Measurements from ENCODE around the gene ANGEL2. TPM values are rescaled to one million over a fixed set of nuclear protein-coding genes. Genes with fewer than 3 reads are reported as not detected.
"Not testable (repeated sequence)": the region's sequence is repeated elsewhere in the genome, so short reads cannot be mapped to it uniquely, and the experiment has no call there.

Gene ANGEL2
- total RNA-seq, 2 donors from 2014 or later: 41.7 to 76.2 TPM

DNA sequence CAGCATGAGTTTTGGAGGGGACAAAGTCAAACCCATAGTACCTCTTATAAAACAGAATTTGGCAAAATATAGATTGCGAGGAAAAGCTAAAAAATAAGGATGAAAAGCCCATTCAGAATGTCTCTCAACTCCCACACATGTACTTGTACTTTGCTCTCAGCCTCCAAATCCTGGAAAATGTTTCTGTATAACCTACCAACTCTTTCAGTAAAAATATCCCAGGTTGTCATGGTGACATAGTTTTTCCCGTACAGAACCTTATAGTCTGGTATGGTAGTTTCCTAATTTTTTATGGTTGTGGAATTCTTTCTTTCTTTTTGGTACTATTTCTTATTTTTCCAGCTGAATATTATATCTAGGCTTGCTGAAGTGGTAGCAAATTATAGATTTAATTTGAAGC, 19.9 kb upstream of the ANGEL2 start:
- Histone ChIP-seq H3K36me3 (no peaks in the 10 kb centered on the region), H3K4me1 (ENCODE audit: control insufficient read depth in 1 of 2, low read depth in 2 of 2) (no peaks in the 10 kb centered on the region), H3K9me3 (no peaks in the 10 kb centered on the region), H3K27me3 (replicated peaks; ENCODE audit: insufficient read depth) (peaks cover 5% of the 10 kb centered on the region), H3K4me3 (no peak overlapping the region), H3K27ac (no peak overlapping the region)
- ATAC-seq (ENCODE audit: insufficient number of reproducible peaks, low FRiP score, low read depth) (no peak), DNase-seq (ENCODE audit: low spot score) (no peak)
- TF ChIP-seq CTCF (IDR thresholded peaks at IDR 0.05): no peak

DNA sequence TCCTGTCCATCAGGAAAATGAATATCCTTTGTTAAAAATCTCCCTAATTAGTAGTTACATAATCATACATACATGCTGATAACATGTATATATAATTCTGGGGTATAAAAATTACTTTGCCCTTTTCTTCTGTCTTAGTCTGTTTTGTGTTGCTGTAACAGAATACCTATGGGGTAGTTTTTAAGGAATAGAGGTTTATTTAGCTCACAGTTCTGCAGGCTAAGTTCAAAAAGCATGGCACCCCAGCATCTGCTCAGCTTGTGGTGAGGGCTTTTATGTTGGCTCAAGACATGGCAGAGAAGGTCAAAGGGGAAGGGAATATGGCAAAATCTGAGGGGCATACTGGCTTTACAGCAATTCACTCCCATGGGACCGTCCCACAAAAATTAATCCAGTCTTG, 19.0 kb upstream of the ANGEL2 start:
- DNase-seq (ENCODE audit: low spot score): no peak
- ATAC-seq (ENCODE audit: insufficient number of reproducible peaks, low FRiP score, low read depth): no peak
- H3K27me3 ChIP-seq (replicated peaks; ENCODE audit: insufficient read depth): peaks cover 5% of the 10 kb centered on the region
- no peak overlapping the region for H3K27ac ChIP-seq
- no peak overlapping the region for H3K4me3 ChIP-seq
- no peak for TF ChIP-seq CTCF (IDR thresholded peaks at IDR 0.05)
- no peaks in the 10 kb centered on the region for H3K36me3 ChIP-seq
- H3K9me3 ChIP-seq: no peaks in the 10 kb centered on the region
- H3K4me1 ChIP-seq (ENCODE audit: control insufficient read depth in 1 of 2, low read depth in 2 of 2): no peaks in the 10 kb centered on the region

- H3K27ac ChIP-seq: no peak overlapping the region
- DNase-seq (ENCODE audit: low spot score) (no peak), ATAC-seq (ENCODE audit: insufficient number of reproducible peaks, low FRiP score, low read depth) (no peak)
- H3K27me3 ChIP-seq (replicated peaks; ENCODE audit: insufficient read depth): peaks cover 5% of the 10 kb centered on the region
- H3K4me3 ChIP-seq: no peak overlapping the region
- no peaks in the 10 kb centered on the region for H3K9me3 ChIP-seq
- H3K4me1 ChIP-seq (ENCODE audit: control insufficient read depth in 1 of 2, low read depth in 2 of 2): no peaks in the 10 kb centered on the region
- no peaks in the 10 kb centered on the region for H3K36me3 ChIP-seq
- no peak for TF ChIP-seq CTCF (IDR thresholded peaks at IDR 0.05)
Measured at GRCh38 chr1:213032651-213033050, 17.0 kb upstream of the ANGEL2 start.

GRCh38 chr1:213027024-213027423, 11.4 kb upstream of the ANGEL2 start:
- H3K9me3 ChIP-seq; ATAC-seq (ENCODE audit: insufficient number of reproducible peaks, low FRiP score, low read depth); H3K4me3 ChIP-seq; H3K27ac ChIP-seq; DNase-seq (ENCODE audit: low spot score); H3K36me3 ChIP-seq; H3K4me1 ChIP-seq (ENCODE audit: control insufficient read depth in 1 of 2, low read depth in 2 of 2); H3K27me3 ChIP-seq (replicated peaks; ENCODE audit: insufficient read depth): not testable (repeated sequence)

DNA sequence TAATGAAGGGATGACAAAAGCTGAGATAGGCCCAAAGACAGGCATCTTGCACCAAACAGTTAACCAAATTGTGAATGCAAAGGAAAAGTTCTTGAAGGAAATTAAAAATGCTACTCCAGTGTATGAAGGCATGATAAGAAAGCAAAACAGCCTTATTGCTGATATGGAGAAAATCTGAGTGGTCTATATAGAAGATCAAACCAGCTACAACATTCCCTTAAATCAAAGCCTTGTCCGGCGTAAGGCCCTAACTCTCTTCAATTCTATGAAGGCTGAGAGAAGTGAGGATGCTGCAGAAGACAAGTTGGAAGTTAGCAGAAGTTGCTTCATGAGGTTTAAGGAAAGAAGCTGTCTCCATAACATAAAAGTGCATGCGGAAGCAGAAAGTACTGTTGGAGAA, 4.3 kb upstream of the ANGEL2 start:
- ATAC-seq (ENCODE audit: insufficient number of reproducible peaks, low FRiP score, low read depth) (no peak), DNase-seq (ENCODE audit: low spot score) (no peak)
- no peak for TF ChIP-seq CTCF (IDR thresholded peaks at IDR 0.05)
- Histone ChIP-seq H3K36me3 (no peaks in the 10 kb centered on the region), H3K27ac (no peak overlapping the region), H3K9me3 (no peaks in the 10 kb centered on the region), H3K4me3 (no peak overlapping the region), H3K27me3 (replicated peaks; ENCODE audit: insufficient read depth) (no peaks in the 10 kb centered on the region), H3K4me1 (ENCODE audit: control insufficient read depth in 1 of 2, low read depth in 2 of 2) (peaks cover 0 to 4% of the 10 kb centered on the region in 2 donors)

- no peak for TF ChIP-seq CTCF (IDR thresholded peaks at IDR 0.05)
- Histone ChIP-seq H3K36me3 (no peaks in the 10 kb centered on the region), H3K4me3 (no peak overlapping the region), H3K27me3 (replicated peaks; ENCODE audit: insufficient read depth) (no peaks in the 10 kb centered on the region), H3K9me3 (no peaks in the 10 kb centered on the region), H3K27ac (no peak overlapping the region), H3K4me1 (ENCODE audit: control insufficient read depth in 1 of 2, low read depth in 2 of 2) (peaks cover 3 to 7% of the 10 kb centered on the region in 2 donors)
- ATAC-seq (ENCODE audit: insufficient number of reproducible peaks, low FRiP score, low read depth): no peak
- DNase-seq (ENCODE audit: low spot score): no peak
Measured at GRCh38 chr1:213019450-213019849, 3.8 kb upstream of the ANGEL2 start.
